ENCODE measurements around the gene NPEPL1.
"Not testable (repeated sequence)": the region's sequence is repeated elsewhere in the genome, so short reads cannot be mapped to it uniquely, and the experiment has no call there.

NPEPL1 gene

DNA sequence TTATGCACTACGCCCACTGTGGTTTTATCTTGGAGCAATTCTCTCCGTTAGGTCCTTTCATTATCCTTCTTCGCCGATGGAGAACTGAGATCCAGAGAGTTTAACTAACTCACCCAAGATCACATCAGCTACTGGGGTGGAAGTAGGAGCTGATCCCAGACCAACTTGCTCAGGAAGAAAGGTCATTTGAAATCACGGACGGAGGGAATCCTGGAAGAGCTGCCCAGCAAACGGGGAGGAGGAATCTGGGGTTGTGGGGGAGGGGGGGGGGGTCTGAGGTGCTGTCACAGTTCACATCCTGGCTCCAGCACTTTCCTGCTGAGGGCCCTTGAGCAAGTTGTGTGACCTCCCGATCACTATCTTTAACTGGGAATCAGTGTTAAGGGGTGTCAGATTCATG is 62.0 kb downstream of the NPEPL1 start:
- TF ChIP-seq, protein P1, sequence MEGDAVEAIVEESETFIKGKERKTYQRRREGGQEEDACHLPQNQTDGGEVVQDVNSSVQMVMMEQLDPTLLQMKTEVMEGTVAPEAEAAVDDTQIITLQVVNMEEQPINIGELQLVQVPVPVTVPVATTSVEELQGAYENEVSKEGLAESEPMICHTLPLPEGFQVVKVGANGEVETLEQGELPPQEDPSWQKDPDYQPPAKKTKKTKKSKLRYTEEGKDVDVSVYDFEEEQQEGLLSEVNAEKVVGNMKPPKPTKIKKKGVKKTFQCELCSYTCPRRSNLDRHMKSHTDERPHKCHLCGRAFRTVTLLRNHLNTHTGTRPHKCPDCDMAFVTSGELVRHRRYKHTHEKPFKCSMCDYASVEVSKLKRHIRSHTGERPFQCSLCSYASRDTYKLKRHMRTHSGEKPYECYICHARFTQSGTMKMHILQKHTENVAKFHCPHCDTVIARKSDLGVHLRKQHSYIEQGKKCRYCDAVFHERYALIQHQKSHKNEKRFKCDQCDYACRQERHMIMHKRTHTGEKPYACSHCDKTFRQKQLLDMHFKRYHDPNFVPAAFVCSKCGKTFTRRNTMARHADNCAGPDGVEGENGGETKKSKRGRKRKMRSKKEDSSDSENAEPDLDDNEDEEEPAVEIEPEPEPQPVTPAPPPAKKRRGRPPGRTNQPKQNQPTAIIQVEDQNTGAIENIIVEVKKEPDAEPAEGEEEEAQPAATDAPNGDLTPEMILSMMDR (conservative IDR thresholded peaks at IDR 0.05), result no peak
- no peak overlapping the region for H3K27ac ChIP-seq

DNA sequence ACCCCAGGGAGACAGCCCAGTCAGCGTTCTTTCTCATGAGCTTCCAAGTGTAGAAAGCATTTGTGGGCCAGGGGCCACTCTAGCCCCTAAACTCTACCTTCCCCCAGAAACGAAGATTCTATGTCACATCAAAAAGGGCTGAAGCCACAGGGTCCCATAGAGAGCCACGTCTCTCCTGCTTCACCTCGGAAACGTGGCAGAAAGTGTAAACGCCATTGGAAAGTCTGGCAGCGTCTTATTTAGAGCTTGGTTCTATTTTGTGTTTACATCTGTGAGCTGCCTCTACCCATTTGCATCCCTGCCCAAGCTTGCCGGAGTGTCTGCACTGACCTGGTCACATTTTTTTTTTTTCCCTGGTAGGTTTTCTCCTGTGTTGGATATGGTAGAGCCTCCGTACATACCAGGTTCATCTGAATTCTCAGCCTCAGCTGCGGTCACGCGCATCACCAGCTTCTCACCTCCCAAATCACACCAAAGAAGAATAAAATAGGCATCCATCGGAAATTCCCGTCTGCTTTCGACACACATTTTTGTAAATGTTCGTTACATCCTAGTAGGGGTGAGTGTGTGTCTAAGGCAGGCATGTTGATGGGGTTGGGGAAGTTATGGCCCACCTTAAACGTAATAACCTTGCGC is 62.6 kb downstream of the NPEPL1 start:
- TF ChIP-seq, protein P1 (conservative IDR thresholded peaks at IDR 0.05), result no peak
- H3K27ac ChIP-seq, result no peak overlapping the region

DNA sequence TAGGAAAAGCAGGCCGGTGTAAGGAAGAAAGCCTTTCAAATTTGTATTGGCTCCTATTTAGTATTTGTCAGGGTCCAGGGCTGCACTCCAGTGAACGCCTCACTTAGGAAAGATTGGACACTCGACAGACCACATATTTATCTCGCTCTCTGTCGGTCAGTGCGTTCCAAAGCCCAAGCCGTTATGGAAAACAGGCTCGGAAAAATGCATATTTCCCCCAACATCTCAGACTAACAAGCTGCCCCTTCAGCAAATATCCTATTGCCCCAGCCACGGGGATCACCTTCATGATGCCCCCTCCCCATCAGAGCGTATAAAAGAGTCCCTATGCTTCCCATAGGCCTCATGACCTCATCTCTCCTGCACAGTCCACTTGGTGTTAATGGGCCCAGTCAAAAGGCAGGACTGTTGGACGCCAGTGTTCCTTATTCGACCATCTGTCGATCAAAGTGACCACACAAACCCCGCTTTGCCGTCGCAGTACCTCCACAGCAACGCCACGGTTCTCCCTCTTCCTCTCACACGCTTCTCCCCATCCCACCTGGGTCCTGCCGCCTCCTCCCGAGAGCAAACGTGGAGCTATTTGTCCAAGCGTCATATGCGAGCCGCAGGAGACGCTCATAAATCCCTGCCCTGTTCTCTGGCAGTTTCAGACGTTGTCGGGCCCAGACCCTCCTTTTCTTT is 63.3 kb downstream of the NPEPL1 start:
- TF ChIP-seq, protein P1 (conservative IDR thresholded peaks at IDR 0.05), result no peak
- H3K27ac ChIP-seq, result no peak overlapping the region

DNA sequence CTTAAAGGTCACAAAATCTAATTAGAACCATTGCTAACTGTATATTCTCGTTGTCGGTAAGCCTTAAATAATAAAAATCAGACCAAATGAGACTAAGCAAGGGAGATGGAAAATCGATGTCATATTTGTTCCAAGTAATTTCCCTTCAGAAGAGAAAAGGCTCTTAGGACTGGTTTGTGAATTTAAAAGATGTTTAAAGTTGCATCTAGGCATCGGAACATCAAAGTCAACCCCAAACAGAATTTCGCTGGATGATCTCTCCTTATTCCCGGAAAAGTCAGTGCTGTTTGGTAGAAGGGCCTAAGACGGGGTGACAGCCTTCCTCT is 63.8 kb downstream of the NPEPL1 start:
- TF ChIP-seq, protein P1 (conservative IDR thresholded peaks at IDR 0.05), result no peak
- no peak overlapping the region for H3K27ac ChIP-seq

DNA sequence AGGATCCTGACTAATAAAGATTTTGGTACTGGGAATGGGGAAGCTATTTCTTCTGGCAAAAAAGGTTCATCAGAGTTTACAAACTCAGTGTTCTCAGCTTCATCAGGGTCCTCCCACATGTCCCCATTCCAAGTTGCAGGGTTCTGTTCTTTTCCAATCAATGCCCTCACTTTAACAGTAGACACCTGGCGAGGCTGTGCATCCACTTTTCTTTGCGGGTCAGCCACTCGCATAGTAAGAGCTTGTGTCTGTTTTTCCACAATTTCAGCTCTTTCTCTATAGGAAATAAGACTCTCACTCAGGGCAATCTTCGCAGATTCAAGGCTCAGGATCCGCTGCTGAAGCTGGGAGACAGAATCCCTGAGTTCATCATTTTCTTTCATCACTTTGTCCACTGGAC is 65.0 kb downstream of the NPEPL1 start:
- H3K27ac ChIP-seq, result not testable (repeated sequence)

DNA sequence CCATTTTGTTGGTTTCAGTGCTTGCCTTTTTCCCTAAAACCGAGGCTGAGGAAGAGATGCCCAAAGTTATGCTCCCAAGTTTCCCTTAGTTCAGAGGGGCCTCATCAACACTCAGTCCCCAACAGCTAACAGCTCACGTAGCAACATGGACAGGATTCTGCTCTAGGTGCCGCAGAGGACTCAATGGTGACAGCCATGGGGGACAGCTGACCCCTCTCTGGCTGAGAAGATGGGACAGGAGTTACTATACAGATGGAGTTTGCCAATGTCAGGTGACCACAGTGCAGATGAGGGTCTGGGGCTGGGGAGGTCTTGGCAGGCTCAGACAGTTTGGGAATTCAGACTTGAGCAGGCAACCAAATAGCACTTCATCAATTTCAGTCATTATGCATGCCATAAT is 67.3 kb downstream of the NPEPL1 start:
- TF ChIP-seq, protein P1 (conservative IDR thresholded peaks at IDR 0.05), result no peak
- no peak overlapping the region for H3K27ac ChIP-seq

DNA sequence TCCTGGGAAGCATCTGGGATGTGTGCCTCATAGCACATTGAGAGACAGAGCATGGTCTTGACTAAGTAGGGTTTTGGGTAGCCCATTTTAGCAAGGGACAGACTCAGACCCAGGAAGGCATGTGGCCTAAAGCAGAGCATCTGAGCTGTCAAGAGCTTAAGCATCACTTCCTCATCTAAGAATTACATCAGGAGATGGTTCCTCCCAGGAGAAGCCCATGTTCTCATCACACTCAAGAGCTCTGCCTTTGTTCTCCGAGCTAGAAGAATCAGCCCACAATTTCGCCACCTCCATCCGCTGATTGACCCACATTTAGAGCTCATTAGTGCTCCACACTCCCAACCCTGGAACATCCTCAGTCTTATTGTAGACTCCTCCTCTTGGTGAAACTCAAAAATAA is 68.3 kb downstream of the NPEPL1 start:
- TF ChIP-seq, protein P1 (conservative IDR thresholded peaks at IDR 0.05), result no peak
- no peak overlapping the region for H3K27ac ChIP-seq

DNA sequence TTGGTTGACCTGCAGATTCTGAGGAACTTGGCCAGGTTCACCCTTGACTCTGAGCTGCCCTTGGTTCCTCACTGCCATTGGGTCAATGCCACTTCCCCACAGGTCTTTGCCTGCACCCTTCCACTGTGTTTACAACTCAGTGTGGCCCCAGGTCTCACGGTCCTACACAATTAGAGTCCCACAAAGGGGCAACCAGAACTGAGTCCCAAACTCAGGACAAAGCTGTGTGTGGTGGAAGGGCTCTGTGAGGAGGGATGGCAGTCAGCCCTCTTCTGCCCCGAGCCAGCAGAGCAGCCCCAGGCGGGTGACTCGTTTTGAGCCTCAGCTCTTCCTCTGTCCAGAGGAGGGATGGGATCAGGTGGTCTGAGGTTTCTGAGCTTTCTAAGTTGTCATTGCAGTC is 69.5 kb downstream of the NPEPL1 start:
- TF ChIP-seq, protein P1 (conservative IDR thresholded peaks at IDR 0.05), result no peak
- no peak overlapping the region for H3K27ac ChIP-seq
